Caki2 (cell line): ENCODE results near the gene FUT9. TPM values are rescaled to one million over a fixed set of nuclear protein-coding genes. Genes with fewer than 3 reads are reported as not detected.
A peak's percentile ranks its signal among the peaks of the same experiment; 100 is the strongest.

Experiments
- DNase-seq: peaks from one replicate; pipeline ENCODE4 v3.0.0-alpha.2; 2015; ENCODE audit warnings: low read depth
- in situ Hi-C: cut with HindIII; loops from 2 replicates; pipeline ENCODE4 v1.10.0; 2016; ENCODE audit warnings: low sequenced_read_pairs, low pct_unique_long_range_greater_than_20kb, mixed read lengths
- total RNA-seq: library from RNA; depleted of rRNA; stranded (reverse); fragments of >200 nt; shearing (Covaris generic); gene quantifications from 2 replicates; pipeline ENCODE4 v1.2.3, GENCODE V29; 2014; ENCODE audit warnings: low replicate concordance; rRNA removed

The FUT9 gene
- total RNA-seq = 1.6 and 2.1 TPM in 2 replicates

GRCh38 chr6:96015518-96016333, at the start of gene FUT9:
Gene FUT9, plus strand, starts transcription at chr6:96015974. Its CDS starts 187,182 bp downstream, at chr6:96203156.
- DNase-seq = peak; percentile 90
- in situ Hi-C loops = no loop called here

GRCh38 chr6:95967594-95967993, 48.2 kb upstream of the FUT9 start:
- in situ Hi-C loops = no loop called here
- no peak for DNase-seq

- no peak for DNase-seq
- in situ Hi-C loops = no loop called here
Observed at GRCh38 chr6:95973976-95974375, 41.8 kb upstream of the FUT9 start.

- peak; percentile 93 for DNase-seq
- in situ Hi-C loops = no loop called here
Observed at GRCh38 chr6:95978230-95978629, 37.5 kb upstream of the FUT9 start.

GRCh38 chr6:95991906-95992305, 23.9 kb upstream of the FUT9 start:
- no peak for DNase-seq
- in situ Hi-C loops = no loop called here

- DNase-seq = peak; percentile 61
- in situ Hi-C loops = no loop called here
Observed at GRCh38 chr6:95994151-95994550, 21.6 kb upstream of the FUT9 start.

- in situ Hi-C loops = no loop called here
- DNase-seq = no peak
Observed at GRCh38 chr6:95998133-95998532, 17.6 kb upstream of the FUT9 start.

GRCh38 chr6:96001891-96002575, 13.7 kb upstream of the FUT9 start:
- in situ Hi-C loops = no loop called here
- DNase-seq = no peak

- no peak for DNase-seq
- in situ Hi-C loops = no loop called here
Observed at GRCh38 chr6:96002576-96002910, 13.2 kb upstream of the FUT9 start.

- DNase-seq = no peak
- in situ Hi-C loops = no loop called here
Observed at GRCh38 chr6:96002912-96003311, 12.9 kb upstream of the FUT9 start.

- in situ Hi-C loops = no loop called here
- DNase-seq = no peak
Observed at GRCh38 chr6:96007663-96008062, 8.1 kb upstream of the FUT9 start.

- no peak for DNase-seq
- in situ Hi-C loops = no loop called here
Observed at GRCh38 chr6:96013531-96013930, 2.2 kb upstream of the FUT9 start.

- DNase-seq = no peak
- in situ Hi-C loops = no loop called here
Observed at GRCh38 chr6:96014846-96015517, 792 bp upstream of the FUT9 start.

GRCh38 chr6:96016334-96017069, 728 bp downstream of the FUT9 start:
- DNase-seq = no peak
- in situ Hi-C loops = no loop called here

- in situ Hi-C loops = no loop called here
- no peak for DNase-seq
Observed at GRCh38 chr6:96017070-96017359, 1.2 kb downstream of the FUT9 start.

- in situ Hi-C loops = no loop called here
- DNase-seq = no peak
Observed at GRCh38 chr6:96022225-96022624, 6.5 kb downstream of the FUT9 start.

GRCh38 chr6:96032661-96033060, 16.9 kb downstream of the FUT9 start:
- in situ Hi-C loops = no loop called here
- no peak for DNase-seq

- DNase-seq = no peak
- in situ Hi-C loops = no loop called here
Observed at GRCh38 chr6:96051555-96051954, 35.8 kb downstream of the FUT9 start.

GRCh38 chr6:96058082-96058481, 42.3 kb downstream of the FUT9 start:
- no peak for DNase-seq
- in situ Hi-C loops = no loop called here
